Raji (cell line): ENCODE results near the gene PDZD2.

ENCODE experiments used
- POLR2A ChIP-seq: IDR thresholded peaks from 2 replicates; pipeline ENCODE4 v1.6.1; 2011; ENCODE audit warnings: low read depth, low read length, control low read depth; ENCODE audit not compliant: insufficient read depth

The PDZD2 gene

DNA sequence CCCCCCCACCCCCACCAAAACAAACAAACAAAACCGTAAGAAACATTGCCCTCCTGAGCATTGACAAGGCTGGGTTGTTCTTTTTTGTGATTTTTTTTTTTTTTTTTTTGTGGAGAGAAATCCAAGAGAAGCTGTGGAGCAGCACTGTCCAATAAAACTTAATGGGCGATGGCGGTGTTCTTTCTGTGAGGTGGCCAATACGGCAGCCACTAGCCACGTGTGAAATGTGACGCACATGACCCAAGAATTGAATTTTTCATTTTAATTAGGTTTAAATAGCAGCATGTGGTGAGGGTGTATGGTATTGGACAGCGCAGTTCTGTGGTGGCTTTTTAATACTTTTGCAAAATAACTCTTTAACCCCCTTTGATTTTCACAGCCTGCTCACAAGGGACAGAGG lies 251.1 kb downstream of the PDZD2 start:
- no peak for TF ChIP-seq POLR2A

DNA sequence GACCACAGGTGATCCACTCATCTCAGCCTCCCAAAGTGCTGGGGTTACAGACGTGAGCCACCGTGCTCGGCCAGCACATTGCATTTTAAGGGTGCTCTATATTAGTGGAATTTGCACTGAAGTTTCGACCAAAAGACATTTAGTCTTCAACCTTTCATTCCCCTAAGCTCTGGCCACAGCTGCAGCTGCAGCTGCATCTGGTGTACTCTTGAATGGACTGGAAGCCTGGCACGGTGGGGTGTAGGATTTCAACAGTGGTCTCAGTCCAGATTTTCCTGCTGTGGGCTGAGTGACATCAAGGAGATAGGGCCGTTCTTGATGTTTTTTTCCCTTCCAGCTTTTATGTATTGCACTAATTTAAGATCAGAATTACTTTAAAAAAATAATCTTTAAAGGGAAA lies 255.2 kb downstream of the PDZD2 start:
- no peak for TF ChIP-seq POLR2A

DNA sequence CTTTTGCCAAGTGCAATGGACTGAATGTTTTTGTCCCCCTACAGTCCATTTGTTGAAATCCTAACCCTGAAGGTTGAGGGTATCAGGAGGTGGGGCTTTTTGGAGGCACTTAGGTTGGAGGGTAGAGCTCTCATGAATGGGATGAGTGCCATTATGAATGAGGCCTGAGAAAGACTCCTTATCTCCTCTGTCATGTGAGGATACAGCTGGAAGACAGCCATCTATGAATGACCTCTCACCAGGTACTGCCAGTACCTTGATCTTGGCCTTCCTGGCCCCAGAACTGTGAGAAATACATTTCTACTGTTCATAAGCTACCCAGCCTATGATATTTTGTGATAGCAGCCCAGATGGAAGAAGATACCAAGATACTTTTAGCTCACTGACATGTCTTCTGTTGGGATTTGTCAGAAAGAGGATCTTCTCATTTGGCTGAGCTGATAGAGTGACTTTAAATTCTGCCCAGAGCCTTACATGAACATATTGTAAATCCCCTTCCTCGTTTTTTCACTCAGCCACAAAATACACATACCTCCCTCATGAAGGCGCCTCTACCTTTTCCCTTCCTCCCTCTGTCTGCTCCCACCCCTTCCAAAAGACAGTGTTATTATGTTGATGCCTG lies 256.4 kb downstream of the PDZD2 start:
- no peak for TF ChIP-seq POLR2A

DNA sequence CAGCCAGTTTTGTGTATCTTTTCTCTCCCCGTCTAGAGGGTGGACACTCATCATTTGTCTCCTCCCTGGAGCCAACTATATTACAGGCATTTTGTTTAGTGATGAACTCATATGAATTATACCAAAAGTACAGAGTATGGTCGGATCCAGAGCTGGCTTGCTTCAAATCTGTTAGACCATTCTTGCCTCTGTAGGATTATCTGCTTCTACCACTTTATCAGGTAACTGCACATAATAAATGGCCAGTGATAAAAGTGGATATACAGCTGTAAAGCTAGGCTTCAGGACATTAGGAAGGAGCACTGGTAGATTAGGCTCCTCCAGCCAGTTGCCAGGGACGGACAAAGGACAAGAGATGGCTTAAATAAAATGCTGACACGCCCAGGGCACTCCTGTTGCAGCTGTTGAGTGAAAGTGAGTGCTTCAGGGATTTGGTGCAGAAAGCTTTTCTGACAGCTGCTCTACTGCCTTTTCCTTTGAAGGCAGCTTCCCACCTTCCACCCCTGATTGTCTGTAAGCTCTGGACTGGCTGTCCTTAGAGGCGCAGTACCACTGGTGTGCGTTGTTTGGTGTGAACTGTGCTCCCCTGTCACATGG lies 259.2 kb downstream of the PDZD2 start:
- TF ChIP-seq POLR2A, result no peak

DNA sequence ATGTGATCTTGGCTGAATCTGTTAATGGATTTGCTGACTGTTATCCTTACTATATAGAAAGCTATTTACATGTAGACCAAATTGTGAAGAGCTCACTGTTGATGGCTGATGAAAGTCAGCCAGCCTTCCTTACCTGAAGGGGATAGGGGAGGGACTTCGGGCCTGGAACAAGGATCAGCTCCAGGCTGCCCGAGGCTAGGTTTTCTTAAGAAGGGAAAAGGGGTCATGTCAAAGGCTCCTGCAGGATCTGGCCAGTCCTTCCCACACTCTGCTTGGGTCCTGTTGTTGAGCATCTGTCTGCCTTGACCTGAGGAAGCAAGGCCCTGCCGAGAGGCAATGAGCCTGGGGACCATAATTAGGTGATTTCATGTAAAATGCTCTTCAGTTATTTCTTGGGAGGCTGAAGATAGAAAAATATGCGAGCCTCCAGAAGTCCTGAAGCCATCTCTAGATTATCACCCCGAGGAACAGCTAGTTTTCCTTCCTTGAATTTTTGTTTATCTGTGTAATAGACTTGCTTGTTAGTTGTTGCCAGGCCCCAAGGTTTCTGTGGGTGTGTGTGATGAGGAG lies 261.4 kb downstream of the PDZD2 start:
- TF ChIP-seq POLR2A, result no peak

DNA sequence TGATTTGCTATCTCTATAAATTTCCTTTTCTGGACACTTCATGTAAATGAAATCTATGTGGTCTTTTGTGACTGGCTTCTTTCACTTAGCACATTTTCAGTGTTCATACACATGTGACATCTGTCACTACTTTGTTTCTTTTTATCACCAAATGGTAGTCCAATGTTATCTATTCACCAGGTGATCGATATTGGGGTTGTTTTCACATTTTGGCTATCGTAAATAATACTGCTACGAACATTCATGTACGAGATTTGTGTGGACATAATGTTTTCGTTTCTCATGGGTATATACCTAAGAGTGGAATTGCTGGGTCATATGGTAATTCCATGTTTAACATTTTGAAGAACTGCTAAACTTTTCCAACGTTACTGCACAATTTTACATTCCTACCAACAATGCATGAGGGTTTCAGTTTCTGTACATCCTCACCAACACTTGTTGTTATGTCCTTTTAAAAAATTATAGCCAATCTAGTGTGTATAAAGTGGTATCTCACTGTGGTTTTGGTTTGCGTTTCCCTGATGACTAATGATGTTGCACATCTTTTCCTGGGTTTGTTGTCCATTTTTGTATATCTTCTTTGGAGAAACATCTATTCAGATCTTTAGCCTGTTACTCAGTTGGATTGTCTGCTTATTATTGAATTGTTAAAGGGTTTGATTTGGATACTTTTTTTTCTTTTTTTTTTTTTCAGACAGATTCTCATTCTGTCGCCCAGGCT lies 263.0 kb downstream of the PDZD2 start:
- TF ChIP-seq POLR2A, result no peak

DNA sequence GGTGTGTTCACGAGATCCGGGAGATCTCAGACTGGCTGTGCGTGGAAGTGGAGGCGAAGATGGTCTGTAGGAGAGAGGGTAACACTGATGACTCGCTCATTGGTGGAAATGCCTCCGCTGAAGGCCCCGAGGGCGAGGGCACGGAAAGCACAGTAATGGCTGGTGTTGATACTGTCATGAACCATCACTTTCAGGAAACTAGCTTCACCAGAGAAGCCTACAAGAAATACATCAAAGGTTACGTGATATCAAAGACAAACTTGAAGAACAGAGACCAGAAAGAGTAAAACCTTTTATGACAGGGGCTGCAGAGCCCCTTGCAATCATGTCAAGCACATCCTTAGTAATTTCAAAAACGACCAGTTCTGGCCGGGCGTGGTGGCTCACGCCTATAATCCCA lies 269.5 kb downstream of the PDZD2 start:
- no peak for TF ChIP-seq POLR2A

DNA sequence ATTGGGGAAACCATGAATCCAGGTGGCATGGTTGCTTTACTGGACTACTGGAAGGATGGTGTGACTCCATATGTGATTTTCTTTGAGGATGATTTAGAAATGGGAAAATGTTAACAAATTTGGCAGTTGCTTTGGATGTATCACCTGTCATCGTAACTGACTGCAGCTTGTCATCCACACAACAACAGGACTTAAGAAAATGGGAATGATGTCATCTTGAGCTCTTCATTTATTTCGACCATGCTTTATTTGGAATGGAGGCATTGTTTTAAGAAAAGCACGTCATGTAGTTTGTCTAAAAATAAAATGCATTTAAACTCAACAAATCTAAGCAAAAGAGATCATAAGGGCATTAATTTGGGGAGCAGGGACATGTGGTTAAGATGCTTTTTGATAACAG lies 270.1 kb downstream of the PDZD2 start:
- TF ChIP-seq POLR2A, result no peak

DNA sequence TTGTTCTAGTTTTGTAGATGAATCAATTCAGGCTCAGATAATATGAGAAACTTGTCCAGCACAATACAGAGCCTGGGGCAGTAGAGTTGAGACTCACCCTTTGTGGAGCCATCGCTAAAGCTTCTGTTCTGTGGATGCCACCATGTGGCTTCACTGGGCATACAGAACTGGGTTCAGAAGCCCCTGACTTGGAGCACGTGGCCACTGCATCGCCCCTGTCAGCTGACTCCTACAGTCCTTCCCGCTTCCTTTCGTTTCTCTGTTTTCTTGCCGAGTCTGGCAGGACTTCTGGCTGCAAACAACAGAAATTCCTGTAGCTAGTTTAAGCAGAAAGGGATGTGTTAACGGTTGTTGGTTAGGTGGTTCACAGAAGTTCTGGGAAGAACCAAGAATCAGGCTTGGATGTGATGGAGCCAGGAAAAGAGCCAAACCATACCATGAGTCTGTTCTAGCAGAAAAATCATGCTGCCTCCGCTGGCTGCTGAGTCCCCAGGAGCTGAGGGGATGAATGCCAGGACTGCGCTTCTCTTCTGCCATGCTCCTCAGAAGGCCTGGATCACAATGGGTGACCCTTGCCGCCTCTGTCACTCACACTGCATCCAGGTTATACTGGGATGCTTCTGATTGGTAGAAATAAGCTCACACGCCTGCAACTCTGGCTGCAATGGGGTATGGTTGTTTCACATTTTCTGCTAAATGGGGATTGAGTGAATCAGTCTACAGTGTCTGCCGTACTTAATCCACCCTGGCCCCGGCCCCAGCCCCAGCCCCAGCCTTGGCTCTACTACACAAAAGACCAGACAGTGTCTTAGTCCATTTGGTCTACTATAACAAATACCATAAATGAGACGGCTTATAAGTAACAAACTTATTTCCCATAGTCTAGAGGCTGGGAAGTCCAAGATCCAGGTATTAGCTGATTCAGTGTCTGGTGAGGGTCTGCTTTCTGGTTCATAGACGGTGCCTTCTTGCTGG lies 272.6 kb downstream of the PDZD2 start:
- TF ChIP-seq POLR2A, result no peak

DNA sequence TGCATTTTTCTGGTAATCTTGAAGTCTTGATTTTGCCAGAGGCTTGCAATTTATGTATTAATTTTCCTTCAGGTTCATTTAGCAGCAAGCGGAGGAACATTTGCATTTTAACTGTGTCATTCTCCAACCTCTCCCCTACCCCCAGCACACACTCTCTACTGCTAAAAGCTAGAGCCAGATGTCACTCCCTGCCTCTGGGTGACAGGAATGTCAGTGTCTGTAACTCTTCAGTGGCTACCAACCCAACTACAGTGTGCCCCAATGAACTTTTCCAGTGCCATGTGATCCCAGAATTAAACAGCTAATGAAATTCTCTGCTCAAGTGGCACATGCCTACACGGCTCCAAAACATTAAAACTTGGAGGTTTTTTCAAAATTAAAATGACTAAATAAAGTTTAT lies 274.9 kb downstream of the PDZD2 start:
- TF ChIP-seq POLR2A, result no peak

DNA sequence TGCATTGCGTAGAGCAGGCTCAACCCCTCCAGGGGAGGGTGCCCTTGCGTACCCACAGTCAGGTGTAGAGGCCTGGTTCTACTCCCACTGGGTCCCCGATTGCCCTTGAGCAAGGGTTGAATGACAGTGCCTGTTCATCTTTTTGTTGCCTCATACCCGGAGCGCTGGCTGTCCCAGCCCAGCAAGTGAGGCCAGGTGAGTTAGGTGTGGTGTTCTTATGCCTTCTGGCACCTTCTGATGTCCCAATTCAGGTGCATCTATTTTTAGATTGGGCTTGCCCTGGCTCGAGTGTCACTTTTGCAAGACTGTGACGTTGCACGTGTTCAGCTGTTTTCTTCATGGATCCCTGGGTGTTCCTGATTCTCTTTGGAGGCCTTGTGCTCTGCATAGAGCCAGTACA lies 277.4 kb downstream of the PDZD2 start:
- no peak for TF ChIP-seq POLR2A

DNA sequence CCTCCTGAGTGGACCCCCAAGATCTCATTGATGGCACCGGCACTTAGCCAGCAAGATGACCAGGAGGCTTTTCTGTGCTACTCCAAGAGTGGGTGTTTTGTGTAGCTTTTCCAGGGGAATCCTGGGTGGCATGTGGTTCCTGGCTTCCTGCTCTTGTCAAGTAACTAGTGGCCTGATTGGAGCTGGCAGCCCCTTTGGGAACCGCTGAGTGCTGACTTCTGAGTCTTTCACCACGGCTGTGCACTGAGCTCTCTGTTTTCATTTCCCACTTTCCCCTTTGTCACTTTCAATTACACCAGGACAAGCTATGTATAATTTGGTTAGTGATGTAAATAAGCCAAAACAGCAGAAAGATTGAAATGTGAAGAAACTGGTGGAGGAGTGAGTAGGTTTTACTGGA lies 279.8 kb downstream of the PDZD2 start:
- no peak for TF ChIP-seq POLR2A

DNA sequence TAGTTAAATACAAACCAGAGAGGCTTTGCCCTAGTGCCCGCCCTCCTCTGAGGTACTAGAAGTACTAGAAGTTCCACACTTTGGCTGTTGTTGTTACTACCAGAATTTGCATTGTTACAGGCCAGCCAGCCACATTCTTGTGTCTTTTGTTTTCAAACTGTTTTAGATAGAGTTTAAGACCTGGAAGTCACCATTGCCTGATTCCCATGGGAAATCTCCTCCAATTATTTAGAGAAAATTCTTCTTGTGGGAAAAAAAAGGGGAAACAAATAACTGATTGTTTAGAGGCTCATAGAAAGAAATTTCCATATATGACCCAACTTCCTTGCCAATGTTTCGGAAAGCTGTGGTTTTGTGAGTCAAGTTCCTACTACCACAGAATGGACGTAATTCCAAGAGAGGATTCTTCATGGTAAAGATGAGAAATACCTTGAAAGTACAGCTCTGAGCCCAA lies 282.9 kb downstream of the PDZD2 start:
- no peak for TF ChIP-seq POLR2A

DNA sequence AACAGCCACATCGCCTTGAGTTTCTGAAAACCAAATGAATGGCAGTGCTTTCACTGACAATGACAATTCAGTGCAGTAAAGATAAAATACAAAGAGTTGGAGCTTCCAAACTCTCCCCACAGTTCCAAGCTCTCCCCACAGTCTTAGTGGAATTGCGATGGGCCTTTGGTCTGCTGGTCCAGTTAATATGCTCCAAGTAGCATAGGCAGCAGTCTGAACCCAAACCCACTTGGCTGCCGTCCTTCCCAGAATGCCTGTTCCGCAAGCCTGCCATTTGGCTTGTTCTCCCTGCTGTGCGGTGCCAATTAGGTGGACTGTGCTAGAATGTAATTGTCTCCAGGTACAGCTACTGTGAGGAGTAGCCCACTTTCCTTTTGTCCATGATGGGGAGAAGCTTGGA lies 285.1 kb downstream of the PDZD2 start:
- no peak for TF ChIP-seq POLR2A

DNA sequence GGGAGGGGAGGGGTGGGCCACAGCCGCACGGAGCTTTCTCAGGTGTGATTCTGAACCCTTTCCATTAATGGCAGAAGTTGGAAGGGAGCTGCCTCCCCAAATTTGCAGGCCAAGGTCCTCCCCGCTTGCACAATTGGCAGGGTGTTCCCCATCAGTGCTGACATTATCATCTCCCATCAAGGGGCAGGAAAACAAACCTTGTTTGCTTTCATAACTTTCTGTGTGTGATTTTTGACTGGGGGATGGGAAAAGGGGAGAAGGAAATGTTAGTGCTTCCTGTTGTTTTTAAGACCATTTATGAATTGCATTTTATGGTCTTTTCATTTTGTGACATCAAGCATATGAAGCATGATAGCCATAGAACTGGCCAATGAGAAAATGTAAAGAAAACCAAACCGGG lies 292.9 kb downstream of the PDZD2 start:
- no peak for TF ChIP-seq POLR2A

DNA sequence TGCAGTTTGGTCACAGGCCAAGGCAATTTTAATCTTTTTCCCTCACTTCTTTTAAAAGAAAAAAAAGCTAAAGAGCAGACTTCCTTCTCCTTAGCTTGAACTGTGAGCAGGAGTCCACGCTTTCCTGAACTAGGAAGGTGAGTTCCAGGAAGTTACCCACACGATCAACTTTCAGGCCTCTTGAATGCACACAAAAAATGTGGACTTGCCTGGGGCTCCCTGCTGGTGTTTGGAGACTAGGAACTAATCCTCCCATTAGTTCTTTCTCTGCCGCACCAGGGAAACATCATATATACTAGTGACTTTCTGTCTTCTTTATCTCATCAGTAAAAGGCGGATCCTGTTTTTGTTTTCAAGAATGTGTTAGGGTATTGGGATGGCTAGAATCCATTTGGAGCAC lies 295.2 kb downstream of the PDZD2 start:
- TF ChIP-seq POLR2A, result no peak
